ENCODE results near the gene COG6.

COG6 gene

GRCh38 chr13:39685652-39686051, 30.2 kb downstream of the COG6 start:
- no peak for DNase-seq (ENCODE audit: extremely low read depth, low read depth)
- TF ChIP-seq CTCF (IDR thresholded peaks at IDR 0.05; ENCODE audit: low read depth, low read length, missing control alignments): no peak
- H3K4me3 ChIP-seq (replicated peaks; ENCODE audit: low read depth, low read length): no peak overlapping the region

- TF ChIP-seq CTCF (IDR thresholded peaks at IDR 0.05; ENCODE audit: low read depth, low read length, missing control alignments): no peak
- H3K4me3 ChIP-seq (replicated peaks; ENCODE audit: low read depth, low read length): no peak overlapping the region
- DNase-seq (ENCODE audit: extremely low read depth, low read depth): no peak
Observed at GRCh38 chr13:39688278-39688677, 32.8 kb downstream of the COG6 start.

GRCh38 chr13:39688699-39689405, 33.4 kb downstream of the COG6 start:
- no peak for DNase-seq (ENCODE audit: extremely low read depth, low read depth)
- no peak for TF ChIP-seq CTCF (IDR thresholded peaks at IDR 0.05; ENCODE audit: low read depth, low read length, missing control alignments)
- H3K4me3 ChIP-seq (replicated peaks; ENCODE audit: low read depth, low read length): no peak overlapping the region

GRCh38 chr13:39692660-39693438, 37.4 kb downstream of the COG6 start:
- no peak for DNase-seq (ENCODE audit: extremely low read depth, low read depth)
- no peak for TF ChIP-seq CTCF (IDR thresholded peaks at IDR 0.05; ENCODE audit: low read depth, low read length, missing control alignments)
- no peak overlapping the region for H3K4me3 ChIP-seq (replicated peaks; ENCODE audit: low read depth, low read length)

- H3K4me3 ChIP-seq (replicated peaks; ENCODE audit: low read depth, low read length): no peak overlapping the region
- no peak for TF ChIP-seq CTCF (IDR thresholded peaks at IDR 0.05; ENCODE audit: low read depth, low read length, missing control alignments)
- DNase-seq (ENCODE audit: extremely low read depth, low read depth): no peak
Observed at GRCh38 chr13:39699274-39699673, 43.8 kb downstream of the COG6 start.

- no peak overlapping the region for H3K4me3 ChIP-seq (replicated peaks; ENCODE audit: low read depth, low read length)
- TF ChIP-seq CTCF (IDR thresholded peaks at IDR 0.05; ENCODE audit: low read depth, low read length, missing control alignments): no peak
- DNase-seq (ENCODE audit: extremely low read depth, low read depth): no peak
Observed at GRCh38 chr13:39712626-39713025, 57.2 kb downstream of the COG6 start.

All from HFF-Myc (cell line).